Measurements from ENCODE around the gene GARNL3.

DNA sequence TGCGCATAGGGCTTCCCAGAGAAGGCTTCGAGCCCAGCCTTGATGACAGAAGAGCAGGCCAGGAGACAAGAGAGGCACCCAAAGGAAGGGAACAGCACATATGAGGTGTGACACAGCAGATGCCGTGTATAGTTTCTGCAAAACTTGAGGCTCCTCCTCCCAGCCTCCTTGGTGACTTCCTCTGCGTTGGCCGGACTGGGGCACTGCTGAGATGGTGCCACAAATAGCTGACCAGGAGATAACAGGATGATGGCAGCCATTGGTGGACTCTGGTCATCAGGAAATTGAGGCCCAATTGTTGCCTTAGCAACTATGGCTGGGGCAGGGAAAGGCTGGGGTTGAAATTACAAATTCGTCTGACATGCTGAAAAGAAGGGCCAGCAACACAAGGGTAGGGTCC is 154.8 kb downstream of the GARNL3 start:
- no peak for TF ChIP-seq EP300 (IDR thresholded peaks at IDR 0.05)
- TF ChIP-seq, protein P1, sequence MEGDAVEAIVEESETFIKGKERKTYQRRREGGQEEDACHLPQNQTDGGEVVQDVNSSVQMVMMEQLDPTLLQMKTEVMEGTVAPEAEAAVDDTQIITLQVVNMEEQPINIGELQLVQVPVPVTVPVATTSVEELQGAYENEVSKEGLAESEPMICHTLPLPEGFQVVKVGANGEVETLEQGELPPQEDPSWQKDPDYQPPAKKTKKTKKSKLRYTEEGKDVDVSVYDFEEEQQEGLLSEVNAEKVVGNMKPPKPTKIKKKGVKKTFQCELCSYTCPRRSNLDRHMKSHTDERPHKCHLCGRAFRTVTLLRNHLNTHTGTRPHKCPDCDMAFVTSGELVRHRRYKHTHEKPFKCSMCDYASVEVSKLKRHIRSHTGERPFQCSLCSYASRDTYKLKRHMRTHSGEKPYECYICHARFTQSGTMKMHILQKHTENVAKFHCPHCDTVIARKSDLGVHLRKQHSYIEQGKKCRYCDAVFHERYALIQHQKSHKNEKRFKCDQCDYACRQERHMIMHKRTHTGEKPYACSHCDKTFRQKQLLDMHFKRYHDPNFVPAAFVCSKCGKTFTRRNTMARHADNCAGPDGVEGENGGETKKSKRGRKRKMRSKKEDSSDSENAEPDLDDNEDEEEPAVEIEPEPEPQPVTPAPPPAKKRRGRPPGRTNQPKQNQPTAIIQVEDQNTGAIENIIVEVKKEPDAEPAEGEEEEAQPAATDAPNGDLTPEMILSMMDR (IDR thresholded peaks at IDR 0.05), result no peak
- no peak for TF ChIP-seq POLR2AphosphoS5 (IDR thresholded peaks at IDR 0.05)
- no peak for TF ChIP-seq POLR2A (IDR thresholded peaks at IDR 0.05; ENCODE audit: low read depth)
